WTC11 (cell line): Measurements from ENCODE around the gene MEIS3. TPM values are rescaled to one million over a fixed set of nuclear protein-coding genes. Genes with fewer than 3 reads are reported as not detected.

Experiments used
- ATAC-seq: fragments of 200-7000 bp; cut with Tn5 transposase; 2 replicates; pipeline ENCODE4 v1.10.0; 2021; ENCODE audit warnings: mild to moderate bottlenecking, moderate library complexity
- CTCF ChIA-PET: fragments of 300-600 bp; sonication (Branson Sonifier 250); formaldehyde crosslinking; loops from one replicate; lab custom pipeline; 2021; ENCODE audit warnings: antibody characterized with exemption; lab: Charles Lee
- POLR2A ChIA-PET: fragments of 350-600 bp; sonication (Branson Sonifier 250); formaldehyde crosslinking; loops from one replicate; lab custom pipeline; 2021; ENCODE audit warnings: antibody characterized with exemption; lab: Charles Lee
- DNase-seq: peaks from one replicate; pipeline ENCODE4 v3.0.0; 2021; ENCODE audit warnings: low spot score
- H3K27ac Mint-ChIP-seq: 2 replicates; pipeline ENCODE4 v1.8.0; 2021; ENCODE audit warnings: mixed read lengths
- H3K27me3 Mint-ChIP-seq: 2 replicates; pipeline ENCODE4 v1.8.0; 2021; ENCODE audit warnings: low read depth, mild to moderate bottlenecking, moderate library complexity, mixed read lengths
- H3K36me3 Mint-ChIP-seq: 2 replicates; pipeline ENCODE4 v1.8.0; 2021; ENCODE audit warnings: mixed read lengths
- H3K4me1 Mint-ChIP-seq: 2 replicates; pipeline ENCODE4 v1.8.0; 2022; ENCODE audit warnings: mixed read lengths
- H3K4me3 Mint-ChIP-seq: 2 replicates; pipeline ENCODE4 v1.8.0; 2021; ENCODE audit warnings: mild to moderate bottlenecking, moderate library complexity, mixed read lengths
- H3K9me3 Mint-ChIP-seq: 2 replicates; pipeline ENCODE4 v1.8.0; 2021; ENCODE audit warnings: mixed read lengths
- CREB1 ChIP-seq: sonication (generic); formaldehyde crosslinking; IDR thresholded peaks from 2 replicates; pipeline ENCODE4 v1.8.0; 2023; ENCODE audit warnings: mild to moderate bottlenecking, missing genetic modification reagents
- CREM ChIP-seq: sonication (generic); formaldehyde crosslinking; IDR thresholded peaks from 2 replicates; pipeline ENCODE4 v1.8.1; 2022; ENCODE audit warnings: mild to moderate bottlenecking, missing genetic modification reagents, moderate library complexity
- ESRRA ChIP-seq: sonication (generic); formaldehyde crosslinking; IDR thresholded peaks from 2 replicates; pipeline ENCODE4 v1.8.1; 2022; ENCODE audit warnings: mild to moderate bottlenecking, missing genetic modification reagents, borderline replicate concordance
- ETV6 ChIP-seq: sonication (generic); formaldehyde crosslinking; IDR thresholded peaks from 2 replicates; pipeline ENCODE4 v1.8.1; 2022; ENCODE audit warnings: mild to moderate bottlenecking, missing genetic modification reagents
- FOXP1 ChIP-seq: sonication (generic); formaldehyde crosslinking; IDR thresholded peaks from 2 replicates; pipeline ENCODE4 v1.8.0; 2022; ENCODE audit warnings: missing genetic modification reagents, mild to moderate bottlenecking, moderate library complexity, borderline replicate concordance
- IRF2 ChIP-seq: sonication (generic); formaldehyde crosslinking; IDR thresholded peaks from 2 replicates; pipeline ENCODE4 v1.8.0; 2022; ENCODE audit warnings: low read depth, missing genetic modification reagents, borderline replicate concordance
- TP53 ChIP-seq: sonication (generic); formaldehyde crosslinking; IDR thresholded peaks from 2 replicates; pipeline ENCODE4 v1.8.1; 2023; ENCODE audit warnings: mild to moderate bottlenecking, missing genetic modification reagents
- ZNF121 ChIP-seq: sonication (generic); formaldehyde crosslinking; IDR thresholded peaks from 2 replicates; pipeline ENCODE4 v1.8.0; 2023; ENCODE audit warnings: missing genetic modification reagents
- ZNF138 ChIP-seq: sonication (generic); formaldehyde crosslinking; conservative IDR thresholded peaks from 2 replicates; pipeline ENCODE4 v1.8.1; 2022; ENCODE audit warnings: mild to moderate bottlenecking, moderate library complexity, missing genetic modification reagents
- total RNA-seq: library from RNA; stranded (reverse); gene quantifications from 3 replicates; pipeline ENCODE4 v1.2.3, GENCODE V29; 2021
- TF ChIP-seq, protein P1 (sequence below): sonication (generic); formaldehyde crosslinking; IDR thresholded peaks from 2 replicates; pipeline ENCODE4 v1.8.0; 2023; ENCODE audit warnings: mild to moderate bottlenecking, missing genetic modification reagents
- TF ChIP-seq, protein P2 (sequence below): fragments of 250-450 bp; sonication (Bioruptor Pico); IDR thresholded peaks from 2 replicates; pipeline ENCODE4 v1.8.0; 2021; ENCODE audit warnings: mild to moderate bottlenecking
- TF ChIP-seq, protein P3 (sequence below): fragments of 250-450 bp; sonication (Bioruptor Pico); IDR thresholded peaks from 2 replicates; pipeline ENCODE4 v1.9.0; 2021; ENCODE audit warnings: moderate library complexity, mild to moderate bottlenecking, inconsistent platforms, borderline replicate concordance
- TF ChIP-seq, protein P4 (sequence below): sonication (generic); formaldehyde crosslinking; IDR thresholded peaks from 2 replicates; pipeline ENCODE4 v1.8.0; 2023; ENCODE audit warnings: missing genetic modification reagents, mild to moderate bottlenecking, borderline replicate concordance
- TF ChIP-seq, protein P5 (sequence below): sonication (generic); formaldehyde crosslinking; IDR thresholded peaks from 2 replicates; pipeline ENCODE4 v1.8.0; 2022; ENCODE audit warnings: mild to moderate bottlenecking, missing genetic modification reagents
- TF ChIP-seq, protein P6 (sequence below): fragments of 250-450 bp; sonication (Bioruptor Pico); conservative IDR thresholded peaks from 2 replicates; pipeline ENCODE4 v1.9.0; 2021; ENCODE audit warnings: mild to moderate bottlenecking

The MEIS3 gene
- total RNA-seq, 1 experiment from 2014 or later = 38.5 TPM

DNA sequence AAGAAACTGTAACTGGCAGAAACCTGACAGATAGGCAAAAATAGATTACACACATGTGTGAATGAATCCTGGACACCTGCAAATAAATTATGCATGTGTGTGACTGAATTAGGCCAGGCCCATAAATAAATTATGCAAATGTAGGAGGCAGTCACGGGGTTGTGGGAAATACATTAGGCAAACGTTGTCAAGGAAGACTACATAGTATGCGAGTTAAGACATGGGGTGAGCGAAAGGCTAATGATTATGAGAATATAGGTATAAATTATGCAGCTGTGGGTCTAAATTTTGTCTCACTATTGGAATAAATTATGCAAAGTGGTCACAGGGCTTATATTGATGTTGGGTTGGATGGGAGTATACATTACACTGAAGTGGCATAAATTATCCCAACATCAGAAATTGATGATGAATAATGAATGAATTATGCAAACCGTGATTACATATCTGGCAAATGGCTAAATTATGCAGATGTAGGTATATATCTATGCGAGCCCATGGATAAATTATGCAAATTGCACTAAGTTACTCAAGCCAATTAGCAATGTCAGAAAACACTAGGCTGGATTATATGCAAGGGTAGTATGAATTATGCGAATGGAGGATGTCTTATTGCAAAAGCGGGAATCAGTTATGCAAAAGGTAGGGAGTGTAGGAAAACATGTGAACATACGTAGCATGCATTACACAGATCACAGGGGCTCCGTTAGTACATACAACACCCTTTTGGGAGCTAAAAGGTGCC, 45.5 kb upstream of the MEIS3 start (continued):
- TF ChIP-seq, protein P1, sequence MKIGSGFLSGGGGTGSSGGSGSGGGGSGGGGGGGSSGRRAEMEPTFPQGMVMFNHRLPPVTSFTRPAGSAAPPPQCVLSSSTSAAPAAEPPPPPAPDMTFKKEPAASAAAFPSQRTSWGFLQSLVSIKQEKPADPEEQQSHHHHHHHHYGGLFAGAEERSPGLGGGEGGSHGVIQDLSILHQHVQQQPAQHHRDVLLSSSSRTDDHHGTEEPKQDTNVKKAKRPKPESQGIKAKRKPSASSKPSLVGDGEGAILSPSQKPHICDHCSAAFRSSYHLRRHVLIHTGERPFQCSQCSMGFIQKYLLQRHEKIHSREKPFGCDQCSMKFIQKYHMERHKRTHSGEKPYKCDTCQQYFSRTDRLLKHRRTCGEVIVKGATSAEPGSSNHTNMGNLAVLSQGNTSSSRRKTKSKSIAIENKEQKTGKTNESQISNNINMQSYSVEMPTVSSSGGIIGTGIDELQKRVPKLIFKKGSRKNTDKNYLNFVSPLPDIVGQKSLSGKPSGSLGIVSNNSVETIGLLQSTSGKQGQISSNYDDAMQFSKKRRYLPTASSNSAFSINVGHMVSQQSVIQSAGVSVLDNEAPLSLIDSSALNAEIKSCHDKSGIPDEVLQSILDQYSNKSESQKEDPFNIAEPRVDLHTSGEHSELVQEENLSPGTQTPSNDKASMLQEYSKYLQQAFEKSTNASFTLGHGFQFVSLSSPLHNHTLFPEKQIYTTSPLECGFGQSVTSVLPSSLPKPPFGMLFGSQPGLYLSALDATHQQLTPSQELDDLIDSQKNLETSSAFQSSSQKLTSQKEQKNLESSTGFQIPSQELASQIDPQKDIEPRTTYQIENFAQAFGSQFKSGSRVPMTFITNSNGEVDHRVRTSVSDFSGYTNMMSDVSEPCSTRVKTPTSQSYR (CRISPR knock-in tag) = no peak
- TF ChIP-seq CREB1 (CRISPR knock-in tag) = no peak
- TF ChIP-seq, protein P2, sequence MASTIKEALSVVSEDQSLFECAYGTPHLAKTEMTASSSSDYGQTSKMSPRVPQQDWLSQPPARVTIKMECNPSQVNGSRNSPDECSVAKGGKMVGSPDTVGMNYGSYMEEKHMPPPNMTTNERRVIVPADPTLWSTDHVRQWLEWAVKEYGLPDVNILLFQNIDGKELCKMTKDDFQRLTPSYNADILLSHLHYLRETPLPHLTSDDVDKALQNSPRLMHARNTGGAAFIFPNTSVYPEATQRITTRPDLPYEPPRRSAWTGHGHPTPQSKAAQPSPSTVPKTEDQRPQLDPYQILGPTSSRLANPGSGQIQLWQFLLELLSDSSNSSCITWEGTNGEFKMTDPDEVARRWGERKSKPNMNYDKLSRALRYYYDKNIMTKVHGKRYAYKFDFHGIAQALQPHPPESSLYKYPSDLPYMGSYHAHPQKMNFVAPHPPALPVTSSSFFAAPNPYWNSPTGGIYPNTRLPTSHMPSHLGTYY (CRISPR knock-in tag) = no peak
- no peak for TF ChIP-seq ESRRA (CRISPR knock-in tag)
- TF ChIP-seq FOXP1 (CRISPR knock-in tag) = no peak
- no peak for TF ChIP-seq ZNF138

DNA sequence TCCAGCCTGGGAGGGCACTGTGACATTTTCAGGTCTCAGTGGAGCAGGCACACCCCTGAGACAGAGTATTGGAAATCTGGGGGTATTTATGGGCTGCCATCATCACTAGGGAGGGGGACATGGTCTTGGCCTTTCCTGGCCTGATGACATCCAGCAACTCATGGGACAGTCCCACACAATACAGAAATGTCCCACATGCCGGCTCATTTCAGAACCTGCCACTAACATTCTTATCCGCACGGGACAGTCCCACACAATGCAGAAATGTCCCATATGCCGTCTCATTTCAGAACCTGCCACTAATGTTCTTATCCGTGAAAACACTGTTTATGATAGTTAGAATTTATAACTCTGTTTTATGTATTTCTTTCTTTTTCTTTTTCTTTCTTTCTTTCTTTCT, 42.5 kb upstream of the MEIS3 start:
- POLR2A ChIA-PET = no interaction called here
- H3K27me3 Mint-ChIP-seq = no peaks in the 10 kb centered on the region
- no peak for DNase-seq
- H3K9me3 Mint-ChIP-seq = no peaks in the 10 kb centered on the region
- TF ChIP-seq ZNF121 (CRISPR knock-in tag) (no peak), CREM (no peak)
- TF ChIP-seq, protein P3, sequence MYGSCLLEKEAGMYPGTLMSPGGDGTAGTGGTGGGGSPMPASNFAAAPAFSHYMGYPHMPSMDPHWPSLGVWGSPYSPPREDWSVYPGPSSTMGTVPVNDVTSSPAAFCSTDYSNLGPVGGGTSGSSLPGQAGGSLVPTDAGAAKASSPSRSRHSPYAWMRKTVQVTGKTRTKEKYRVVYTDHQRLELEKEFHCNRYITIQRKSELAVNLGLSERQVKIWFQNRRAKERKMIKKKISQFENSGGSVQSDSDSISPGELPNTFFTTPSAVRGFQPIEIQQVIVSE = no peak
- TF ChIP-seq, protein P4, sequence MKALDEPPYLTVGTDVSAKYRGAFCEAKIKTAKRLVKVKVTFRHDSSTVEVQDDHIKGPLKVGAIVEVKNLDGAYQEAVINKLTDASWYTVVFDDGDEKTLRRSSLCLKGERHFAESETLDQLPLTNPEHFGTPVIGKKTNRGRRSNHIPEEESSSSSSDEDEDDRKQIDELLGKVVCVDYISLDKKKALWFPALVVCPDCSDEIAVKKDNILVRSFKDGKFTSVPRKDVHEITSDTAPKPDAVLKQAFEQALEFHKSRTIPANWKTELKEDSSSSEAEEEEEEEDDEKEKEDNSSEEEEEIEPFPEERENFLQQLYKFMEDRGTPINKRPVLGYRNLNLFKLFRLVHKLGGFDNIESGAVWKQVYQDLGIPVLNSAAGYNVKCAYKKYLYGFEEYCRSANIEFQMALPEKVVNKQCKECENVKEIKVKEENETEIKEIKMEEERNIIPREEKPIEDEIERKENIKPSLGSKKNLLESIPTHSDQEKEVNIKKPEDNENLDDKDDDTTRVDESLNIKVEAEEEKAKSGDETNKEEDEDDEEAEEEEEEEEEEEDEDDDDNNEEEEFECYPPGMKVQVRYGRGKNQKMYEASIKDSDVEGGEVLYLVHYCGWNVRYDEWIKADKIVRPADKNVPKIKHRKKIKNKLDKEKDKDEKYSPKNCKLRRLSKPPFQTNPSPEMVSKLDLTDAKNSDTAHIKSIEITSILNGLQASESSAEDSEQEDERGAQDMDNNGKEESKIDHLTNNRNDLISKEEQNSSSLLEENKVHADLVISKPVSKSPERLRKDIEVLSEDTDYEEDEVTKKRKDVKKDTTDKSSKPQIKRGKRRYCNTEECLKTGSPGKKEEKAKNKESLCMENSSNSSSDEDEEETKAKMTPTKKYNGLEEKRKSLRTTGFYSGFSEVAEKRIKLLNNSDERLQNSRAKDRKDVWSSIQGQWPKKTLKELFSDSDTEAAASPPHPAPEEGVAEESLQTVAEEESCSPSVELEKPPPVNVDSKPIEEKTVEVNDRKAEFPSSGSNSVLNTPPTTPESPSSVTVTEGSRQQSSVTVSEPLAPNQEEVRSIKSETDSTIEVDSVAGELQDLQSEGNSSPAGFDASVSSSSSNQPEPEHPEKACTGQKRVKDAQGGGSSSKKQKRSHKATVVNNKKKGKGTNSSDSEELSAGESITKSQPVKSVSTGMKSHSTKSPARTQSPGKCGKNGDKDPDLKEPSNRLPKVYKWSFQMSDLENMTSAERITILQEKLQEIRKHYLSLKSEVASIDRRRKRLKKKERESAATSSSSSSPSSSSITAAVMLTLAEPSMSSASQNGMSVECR (CRISPR knock-in tag) = no peak
- TF ChIP-seq, protein P5, sequence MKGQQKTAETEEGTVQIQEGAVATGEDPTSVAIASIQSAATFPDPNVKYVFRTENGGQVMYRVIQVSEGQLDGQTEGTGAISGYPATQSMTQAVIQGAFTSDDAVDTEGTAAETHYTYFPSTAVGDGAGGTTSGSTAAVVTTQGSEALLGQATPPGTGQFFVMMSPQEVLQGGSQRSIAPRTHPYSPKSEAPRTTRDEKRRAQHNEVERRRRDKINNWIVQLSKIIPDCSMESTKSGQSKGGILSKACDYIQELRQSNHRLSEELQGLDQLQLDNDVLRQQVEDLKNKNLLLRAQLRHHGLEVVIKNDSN (CRISPR knock-in tag) = no peak
- CTCF ChIA-PET = interaction anchor here (1.0 kb wide), 2 partner anchors 33 to 237 kb away, joined by 3 read pairs; no protein-coding TSS in a partner anchor
- no peak overlapping the region for H3K4me3 Mint-ChIP-seq
- ATAC-seq = no peak
- H3K4me1 Mint-ChIP-seq = peaks cover 13% of the 10 kb centered on the region
- no peaks in the 10 kb centered on the region for H3K36me3 Mint-ChIP-seq
- no peak overlapping the region for H3K27ac Mint-ChIP-seq

DNA sequence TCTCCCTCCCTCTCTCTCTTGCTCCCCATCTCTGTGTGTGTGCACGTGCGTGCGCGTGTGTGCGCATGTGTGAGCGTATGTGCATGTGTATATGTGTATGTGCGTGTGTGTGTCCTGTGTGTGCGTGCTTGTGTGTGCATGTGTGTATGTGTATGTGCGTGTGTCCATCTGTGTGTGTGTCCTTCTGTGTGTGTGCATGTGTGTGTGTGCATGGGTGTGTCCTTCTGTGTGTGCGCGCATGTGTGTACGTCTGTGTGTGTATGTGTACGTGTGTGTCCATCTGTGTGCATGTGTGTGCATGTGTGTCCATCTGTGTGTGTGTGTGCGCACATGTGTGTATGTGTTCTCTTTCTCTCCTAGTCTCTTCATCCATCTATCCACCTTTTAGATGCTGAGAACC, 40.1 kb upstream of the MEIS3 start:
- CTCF ChIA-PET = no interaction called here
- H3K9me3 Mint-ChIP-seq = 0 out of 2 replicates have a peak, but pooled peaks cover 3% of the 10 kb centered on the region
- H3K27me3 Mint-ChIP-seq = peaks cover 18% of the 10 kb centered on the region
- DNase-seq = no peak
- POLR2A ChIA-PET = no interaction called here
- H3K4me3 Mint-ChIP-seq = no peak overlapping the region
- H3K27ac Mint-ChIP-seq = no peak overlapping the region
- peaks cover 6% of the 10 kb centered on the region for H3K4me1 Mint-ChIP-seq
- peaks cover 4% of the 10 kb centered on the region; the same call in 1 of the 2 replicates for H3K36me3 Mint-ChIP-seq
- no peak for ATAC-seq
- TF ChIP-seq, protein P4 (CRISPR knock-in tag) = no peak
- TF ChIP-seq TP53 (no peak), ETV6 (CRISPR knock-in tag) (no peak), IRF2 (CRISPR knock-in tag) (no peak)
- TF ChIP-seq, protein P6, sequence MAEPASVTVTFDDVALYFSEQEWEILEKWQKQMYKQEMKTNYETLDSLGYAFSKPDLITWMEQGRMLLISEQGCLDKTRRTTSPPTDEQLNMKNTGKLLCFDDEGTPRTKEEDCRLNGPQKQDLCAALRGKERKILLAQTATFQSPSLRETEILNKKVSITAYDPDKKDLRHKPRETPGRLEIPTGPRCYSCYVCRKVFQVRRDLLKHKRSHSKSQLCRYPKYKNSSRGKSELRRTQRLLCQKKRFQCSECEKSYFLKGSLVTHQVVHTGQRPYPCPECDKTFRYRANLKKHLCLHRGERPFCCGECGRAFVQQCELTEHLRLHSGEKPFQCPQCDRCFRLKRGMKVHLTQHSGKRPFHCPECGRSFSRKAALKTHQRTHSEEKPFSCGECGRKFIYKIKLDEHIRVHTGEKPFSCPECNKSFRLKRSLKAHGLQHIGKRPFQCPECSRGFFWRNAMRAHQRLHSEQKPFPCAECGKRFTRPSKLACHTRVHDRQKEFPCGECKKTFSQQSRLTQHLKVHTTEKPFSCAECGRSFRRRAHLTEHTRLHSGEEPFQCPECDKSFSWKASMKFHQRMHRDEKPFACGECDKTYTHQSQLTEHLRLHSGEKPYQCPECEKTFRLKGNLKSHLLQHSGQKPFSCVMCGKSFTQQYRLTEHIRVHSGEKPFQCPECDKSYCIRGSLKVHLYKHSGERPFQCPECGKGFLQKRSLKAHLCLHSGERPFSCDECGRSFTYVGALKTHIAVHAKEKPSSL (CRISPR knock-in tag) = no peak
